ENCODE data around the gene ELAVL2.
"Not testable (repeated sequence)": the region's sequence is repeated elsewhere in the genome, so short reads cannot be mapped to it uniquely, and the experiment has no call there.

Gene ELAVL2

GRCh38 chr9:23723048-23723447 lies 103.0 kb downstream of the ELAVL2 start:
- DNase-seq (ENCODE audit: low spot score), result not testable (repeated sequence)

- no peak for DNase-seq (ENCODE audit: low spot score)
Measured at GRCh38 chr9:23721466-23721865, 104.6 kb downstream of the ELAVL2 start.

DNA sequence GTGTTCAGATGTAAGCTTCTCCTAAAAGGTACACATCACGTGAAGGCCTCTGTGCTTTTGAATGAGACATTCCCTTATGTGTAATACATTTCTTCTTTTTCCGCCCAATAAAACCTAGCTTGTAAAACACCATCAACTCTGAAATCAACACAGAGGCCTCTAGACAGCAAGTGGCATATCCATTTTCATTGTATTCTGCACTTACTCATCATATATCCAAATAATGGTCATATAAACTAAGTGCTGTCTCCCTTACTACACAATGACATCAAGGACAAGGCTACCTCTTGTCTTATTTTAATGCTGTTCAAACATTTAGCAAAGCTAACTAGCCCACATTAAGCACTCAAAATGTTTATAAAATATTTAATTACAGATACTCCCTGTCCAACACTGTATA lies 108.5 kb downstream of the ELAVL2 start:
- no peak for DNase-seq (ENCODE audit: low spot score)

DNA sequence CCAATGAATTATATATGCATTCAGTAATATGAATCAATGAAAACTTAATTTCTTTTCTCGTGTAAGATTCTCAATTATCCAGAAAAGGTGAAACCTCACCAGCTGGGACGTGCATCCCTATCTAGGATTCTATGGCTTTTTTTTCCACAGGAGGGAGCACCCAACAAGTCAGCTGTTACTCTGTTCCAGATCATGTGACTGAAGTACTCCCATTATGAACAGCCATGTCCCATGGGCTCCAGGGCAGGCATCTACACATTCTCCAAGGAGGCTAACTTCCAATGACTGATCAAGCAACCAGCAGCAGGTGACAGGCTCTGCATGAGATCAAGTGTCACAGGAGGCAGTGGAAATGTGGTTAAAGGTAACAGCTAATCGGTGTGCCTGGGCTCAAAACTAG lies 118.8 kb downstream of the ELAVL2 start:
- no peak for DNase-seq (ENCODE audit: low spot score)

DNA sequence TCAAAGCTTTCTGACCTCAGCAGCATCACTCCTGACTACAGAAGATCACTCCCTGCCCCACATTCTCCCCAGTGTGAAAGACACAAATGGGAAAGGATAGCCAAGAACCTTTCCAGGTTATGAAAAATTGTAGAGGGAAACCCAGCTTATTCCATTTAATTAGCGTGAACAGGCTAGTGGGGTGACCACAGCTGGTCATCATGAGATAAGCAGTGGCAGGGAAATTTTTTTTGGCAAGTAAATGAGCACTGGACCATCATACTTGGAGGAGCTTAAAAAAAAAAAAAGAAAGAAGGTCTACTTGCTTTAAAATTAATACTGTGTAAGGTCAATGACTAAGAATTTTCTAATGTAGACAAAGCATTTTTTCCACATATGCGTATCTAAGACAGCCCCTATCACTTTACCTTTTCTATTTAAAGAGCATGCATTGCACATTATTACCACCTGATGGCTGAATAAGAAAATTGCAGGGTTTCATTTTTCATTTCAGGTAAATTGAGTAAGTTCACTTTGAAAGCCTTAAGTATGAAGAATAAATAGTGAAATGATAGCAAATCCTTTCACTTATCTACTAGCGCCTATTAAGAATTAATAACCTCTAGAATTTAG lies 123.6 kb downstream of the ELAVL2 start:
- DNase-seq (ENCODE audit: low spot score), result no peak

GRCh38 chr9:23701291-23701690 lies 124.7 kb downstream of the ELAVL2 start:
- no peak for DNase-seq (ENCODE audit: low spot score)

- no peak for DNase-seq (ENCODE audit: low spot score)
Measured at GRCh38 chr9:23700359-23700758, 125.7 kb downstream of the ELAVL2 start.

DNA sequence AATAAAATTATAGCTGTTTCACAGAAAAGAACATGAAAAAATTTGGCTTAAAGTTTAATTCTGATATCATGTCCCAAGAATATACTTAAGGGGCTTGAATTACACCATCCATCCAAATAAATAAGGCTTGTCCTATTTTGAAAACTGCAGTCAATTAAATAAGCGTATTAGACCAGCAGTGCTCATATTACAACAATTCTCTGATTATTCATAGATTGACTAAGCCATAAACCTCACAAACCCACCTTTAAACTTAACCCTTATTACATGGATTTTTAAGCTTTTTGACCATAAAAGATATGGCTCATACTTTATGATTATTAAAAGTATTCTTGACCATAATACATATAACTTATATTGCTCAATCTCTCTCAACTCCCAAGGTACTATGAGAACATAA lies 127.9 kb downstream of the ELAVL2 start:
- no peak for DNase-seq (ENCODE audit: low spot score)

DNA sequence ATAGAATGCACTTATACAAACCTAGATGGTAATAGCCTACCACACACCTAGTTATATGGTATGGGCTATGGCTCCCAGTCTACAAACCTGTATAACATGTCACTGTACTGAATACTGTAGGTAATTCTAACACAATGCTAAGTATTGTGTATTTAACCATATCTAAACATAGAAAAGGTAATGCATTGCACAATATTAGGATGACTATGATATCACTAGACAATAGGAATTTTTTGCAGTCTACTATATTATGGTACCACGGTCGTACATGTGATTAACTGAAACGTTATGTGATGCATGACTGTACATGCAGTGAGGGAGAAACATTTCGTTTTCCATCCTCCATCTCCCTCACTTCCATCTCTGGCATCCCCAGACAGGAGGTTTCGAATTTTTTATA lies 130.5 kb downstream of the ELAVL2 start:
- no peak for DNase-seq (ENCODE audit: low spot score)

GRCh38 chr9:23693374-23693773 lies 132.7 kb downstream of the ELAVL2 start:
- DNase-seq (ENCODE audit: low spot score), result no peak

- DNase-seq (ENCODE audit: low spot score), result no peak
Measured at GRCh38 chr9:23686896-23687295, 139.1 kb downstream of the ELAVL2 start.

DNA sequence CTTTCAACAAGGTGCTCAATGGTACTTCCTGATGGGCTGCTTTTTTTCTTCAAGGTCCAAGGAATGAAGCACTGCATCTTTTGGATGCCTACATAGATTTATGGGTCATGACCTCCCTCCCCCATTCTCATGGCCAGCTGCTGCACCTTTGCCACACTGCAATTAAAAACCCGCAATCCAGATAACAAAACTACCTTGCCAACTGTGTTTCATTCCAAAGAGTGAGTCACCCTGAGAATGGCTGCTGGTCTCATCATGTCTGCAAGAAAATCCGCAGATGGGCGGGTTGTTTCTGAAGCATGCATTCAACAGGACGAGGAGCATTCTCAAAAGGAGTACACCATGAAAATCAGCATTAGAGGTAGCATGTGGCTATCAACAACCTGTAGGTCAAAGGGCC lies 139.8 kb downstream of the ELAVL2 start:
- no peak for DNase-seq (ENCODE audit: low spot score)

DNA sequence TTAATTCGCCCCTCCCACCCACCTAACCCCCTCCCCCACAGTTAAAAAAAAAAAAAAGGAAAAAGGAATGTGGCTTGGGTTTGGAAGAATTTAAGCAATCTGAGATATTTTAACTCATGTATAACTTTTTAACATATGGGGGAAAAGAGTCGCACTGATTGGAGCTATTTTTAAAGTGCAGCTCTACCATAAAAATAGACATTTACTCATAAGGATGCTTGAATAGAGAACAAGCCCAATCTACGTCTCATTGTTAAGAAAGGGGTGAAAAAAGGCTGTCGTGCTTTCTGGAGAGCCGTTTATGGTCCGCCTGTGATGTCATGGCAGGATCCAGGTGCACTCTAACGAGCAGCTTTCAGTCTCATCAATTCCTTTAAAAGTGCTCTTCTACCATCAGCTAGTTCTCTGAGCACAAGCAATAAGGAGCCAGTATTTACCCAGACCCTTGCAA lies 142.4 kb downstream of the ELAVL2 start:
- no peak for DNase-seq (ENCODE audit: low spot score)

GRCh38 chr9:23682891-23683431 lies 143.1 kb downstream of the ELAVL2 start:
- no peak for DNase-seq (ENCODE audit: low spot score)

GRCh38 chr9:23682352-23682751 lies 143.7 kb downstream of the ELAVL2 start:
- DNase-seq (ENCODE audit: low spot score), result no peak

DNA sequence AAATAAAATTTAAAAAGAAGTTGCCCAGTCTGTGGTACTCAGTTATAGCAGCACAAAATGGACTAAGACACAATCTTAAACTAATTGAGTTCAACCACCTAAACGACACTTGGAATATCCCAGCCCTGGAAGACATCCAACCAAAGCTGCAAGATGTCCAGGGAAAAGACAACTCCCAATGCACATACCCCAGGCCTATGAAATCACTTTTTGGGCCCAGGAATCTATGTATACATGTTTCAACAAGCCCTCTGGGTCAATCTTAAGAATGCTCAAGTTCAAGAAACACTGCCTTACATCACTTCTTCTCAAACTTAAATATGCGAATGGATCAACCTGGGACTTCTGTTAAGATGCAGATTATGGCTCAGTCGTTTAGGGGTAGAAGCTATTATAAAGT lies 148.6 kb downstream of the ELAVL2 start:
- no peak for DNase-seq (ENCODE audit: low spot score)

DNA sequence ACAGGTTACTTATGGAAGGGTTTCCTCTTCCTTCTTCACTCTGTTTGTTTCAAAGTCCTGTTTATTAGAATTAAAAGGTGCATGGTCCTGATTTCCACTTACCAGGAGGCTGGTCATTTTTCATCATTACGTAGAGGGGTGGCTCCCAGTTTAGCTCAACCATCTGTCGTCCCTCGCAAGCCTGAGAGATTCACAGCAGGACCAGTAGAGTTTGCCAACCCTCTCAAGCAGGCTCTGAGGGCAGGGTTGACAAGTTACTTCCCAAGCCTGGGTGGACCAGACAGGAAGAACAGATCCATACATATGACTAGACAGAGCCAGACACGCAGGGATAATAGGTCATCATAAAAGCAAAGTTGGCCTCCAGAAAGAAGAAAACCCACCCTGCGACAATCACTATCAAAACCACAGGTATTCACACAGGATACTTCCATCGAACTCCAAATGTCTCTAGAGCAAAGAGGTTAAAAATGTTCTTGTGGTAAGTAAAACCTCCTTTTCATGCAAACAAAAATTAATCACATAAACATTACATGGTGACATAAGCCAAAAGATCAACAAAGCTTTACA lies 151.9 kb downstream of the ELAVL2 start:
- DNase-seq (ENCODE audit: low spot score), result no peak

- DNase-seq (ENCODE audit: low spot score), result no peak
Measured at GRCh38 chr9:23672151-23672550, 153.9 kb downstream of the ELAVL2 start.

DNA sequence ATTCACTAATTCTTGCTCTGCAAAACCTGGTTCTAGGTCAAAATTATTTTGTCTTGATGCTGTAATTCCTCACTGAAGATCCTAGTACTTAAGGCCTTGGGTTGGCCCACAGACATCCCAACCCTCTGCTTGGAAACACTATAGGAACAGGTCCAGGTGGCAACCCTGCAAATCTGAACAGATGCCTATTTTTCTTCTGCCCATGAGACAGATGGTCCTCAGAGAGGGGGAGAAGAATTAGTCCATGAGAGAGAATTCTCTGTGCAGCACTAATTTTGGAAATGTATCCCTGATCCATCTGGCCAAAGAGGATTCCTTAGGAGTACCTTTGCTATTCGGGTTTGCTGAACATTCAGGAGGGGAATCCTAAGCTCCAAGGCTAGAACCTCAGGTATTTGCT lies 156.3 kb downstream of the ELAVL2 start:
- no peak for DNase-seq (ENCODE audit: low spot score)

DNA sequence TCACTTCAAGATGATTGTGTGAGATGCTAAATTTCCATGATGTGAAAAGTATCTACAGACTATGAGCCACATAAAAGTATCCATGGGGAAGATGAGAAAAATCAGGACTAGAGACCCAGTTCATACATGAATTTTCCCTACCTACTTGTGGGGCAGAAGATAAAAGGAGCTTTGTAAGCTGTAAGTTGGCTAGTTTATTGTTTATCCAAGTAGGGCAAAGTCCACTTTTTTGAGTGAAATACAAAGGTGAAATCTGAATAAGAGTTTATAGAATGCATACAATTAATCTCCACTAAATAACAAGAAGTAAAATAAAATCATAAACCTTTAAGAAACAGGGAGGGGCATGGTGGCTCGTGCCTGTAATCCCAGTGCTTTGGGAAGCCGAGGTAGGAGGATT lies 160.4 kb downstream of the ELAVL2 start:
- no peak for DNase-seq (ENCODE audit: low spot score)

DNA sequence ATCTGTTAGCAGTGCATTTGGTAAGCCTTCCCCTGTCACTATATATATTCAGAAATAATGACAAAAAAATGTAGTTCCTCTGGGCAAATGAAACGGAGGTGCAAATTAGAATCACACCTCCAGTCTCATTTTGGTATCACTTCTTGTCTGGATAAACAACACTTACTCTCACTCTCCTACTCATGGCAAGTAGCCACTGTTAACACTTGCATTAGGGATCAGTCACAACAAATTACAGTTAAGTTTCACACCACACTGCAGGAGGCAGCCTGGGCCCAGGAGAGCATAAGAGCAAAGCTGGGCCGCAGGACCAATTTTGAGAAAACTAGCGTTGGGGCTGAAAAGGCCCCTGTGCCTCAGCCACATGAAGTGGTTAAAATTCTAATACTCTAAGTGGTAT lies 161.0 kb downstream of the ELAVL2 start:
- DNase-seq (ENCODE audit: low spot score), result no peak

- no peak for DNase-seq (ENCODE audit: low spot score)
Measured at GRCh38 chr9:23663946-23664345, 162.1 kb downstream of the ELAVL2 start.

DNA sequence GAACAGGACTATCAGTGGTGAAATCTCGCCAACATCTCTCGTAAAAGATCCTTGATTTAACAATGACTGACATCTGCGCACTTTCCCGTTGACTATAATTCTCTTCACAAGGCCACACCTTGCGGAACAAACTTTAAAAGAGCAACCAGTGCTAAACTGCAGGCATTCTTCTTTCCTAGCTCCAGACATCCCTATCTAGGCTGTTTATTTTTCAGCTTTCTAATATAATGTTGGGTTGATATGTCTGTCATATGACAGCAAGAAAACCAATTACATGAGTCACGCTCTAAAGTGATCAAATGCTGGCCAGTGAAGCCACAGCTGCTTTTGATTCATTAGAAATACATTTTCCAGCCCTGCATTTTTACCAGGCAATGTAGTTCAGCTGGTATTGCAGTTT lies 162.5 kb downstream of the ELAVL2 start:
- no peak for DNase-seq (ENCODE audit: low spot score)

DNA sequence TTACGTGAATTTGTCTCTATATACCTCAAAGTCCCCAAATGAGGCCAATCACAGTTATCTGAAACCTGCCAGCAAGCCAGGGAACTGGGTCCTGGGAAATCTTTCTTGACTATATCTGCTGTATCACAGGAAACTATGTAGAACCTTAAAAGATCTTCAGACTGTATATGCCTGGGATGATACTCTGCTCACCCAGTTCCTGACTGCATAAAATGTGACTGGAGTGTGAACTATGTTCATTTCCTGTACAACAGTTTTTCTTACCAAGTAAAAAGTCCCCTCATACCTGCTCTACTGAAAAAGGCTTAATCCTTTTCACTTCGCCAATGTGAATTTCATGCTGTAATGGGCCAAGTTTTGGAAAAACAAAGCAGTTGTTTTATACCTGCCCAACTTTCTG lies 162.9 kb downstream of the ELAVL2 start:
- no peak for DNase-seq (ENCODE audit: low spot score)
